Naive thymus-derived CD4-positive, alpha-beta T cell (primary cell): ENCODE measurements around the gene BAIAP3. TPM values are rescaled to one million over a fixed set of nuclear protein-coding genes. Genes with fewer than 3 reads are reported as not detected.

Experiments used
- ATAC-seq: fragments of 150-1000 bp; cut with Tn5 transposase; 2 replicates; pipeline ENCODE4 v1.10.0; 2021; ENCODE audit warnings: mild to moderate bottlenecking, moderate library complexity
- CTCF ChIA-PET: fragments of 350-600 bp; sonication (Branson Sonifier 250); formaldehyde crosslinking; loops from one replicate; lab custom pipeline; 2021; ENCODE audit warnings: antibody characterized with exemption; lab: Charles Lee
- POLR2A ChIA-PET: fragments of 350-600 bp; sonication (Branson Sonifier 250); formaldehyde crosslinking; loops from one replicate; lab custom pipeline; 2021; ENCODE audit warnings: antibody characterized with exemption, inconsistent platforms; lab: Charles Lee
- DNase-seq, 9 donors: peaks; one replicate each; pipeline versions ENCODE4 v3.0.0 to v3.0.0-alpha.2; 2020 to 2022; ENCODE audit warnings: mixed read lengths in 1 of 9
- H3K27ac ChIP-seq: one replicate; pipeline ENCODE4 v1.7.0; 2013; ENCODE audit warnings: mild to moderate bottlenecking, low read depth, low read length, moderate library complexity
- H3K27me3 ChIP-seq, 2 donors: one replicate each; pipeline ENCODE4 v1.7.0; 2013; ENCODE audit warnings: low read length in 2 of 2, mild to moderate bottlenecking in 2 of 2, moderate library complexity in 2 of 2; ENCODE audit not compliant: control insufficient read depth in 2 of 2, insufficient read depth in 2 of 2
- H3K36me3 ChIP-seq, 3 experiments: 1 replicate in 2 of 3; 2 replicates in 1 of 3; pipeline ENCODE4 v1.7.0; 2013; ENCODE audit warnings: low read length in 3 of 3, mild to moderate bottlenecking in 3 of 3, moderate library complexity in 1 of 3; ENCODE audit not compliant: insufficient read depth in 3 of 3, control insufficient read depth in 2 of 3
- H3K4me1 ChIP-seq, 2 donors: one replicate each; pipeline ENCODE4 v1.7.0; 2013; ENCODE audit warnings: low read length in 2 of 2, mild to moderate bottlenecking in 2 of 2, moderate library complexity in 1 of 2; ENCODE audit not compliant: control insufficient read depth in 2 of 2, insufficient read depth in 2 of 2
- H3K4me3 ChIP-seq: 2 replicates; pipeline ENCODE4 v1.7.0; 2013; ENCODE audit warnings: mild to moderate bottlenecking, low read length
- H3K9me3 ChIP-seq, 3 experiments: 1 replicate in 2 of 3; 2 replicates in 1 of 3; pipeline ENCODE4 v1.7.0; 2013; ENCODE audit warnings: low read length in 3 of 3; ENCODE audit not compliant: control insufficient read depth in 2 of 3
- H3K27ac Mint-ChIP-seq, 9 donors: one replicate each; pipeline ENCODE4 v1.8.0; 2020 to 2022; ENCODE audit warnings: mixed read lengths in 9 of 9, mild to moderate bottlenecking in 8 of 9, moderate library complexity in 5 of 9, inconsistent platforms in 2 of 9
- H3K27me3 Mint-ChIP-seq, 5 donors: one replicate each; pipeline ENCODE4 v1.8.0; 2021 to 2022; ENCODE audit warnings: mixed read lengths in 5 of 5, mild to moderate bottlenecking in 1 of 5
- H3K36me3 Mint-ChIP-seq, 5 donors: one replicate each; pipeline ENCODE4 v1.8.0; 2020 to 2022; ENCODE audit warnings: mixed read lengths in 5 of 5, mild to moderate bottlenecking in 3 of 5, inconsistent platforms in 1 of 5
- H3K4me1 Mint-ChIP-seq, 7 donors: one replicate each; pipeline ENCODE4 v1.8.0; 2020 to 2022; ENCODE audit warnings: mixed read lengths in 7 of 7, mild to moderate bottlenecking in 3 of 7, inconsistent platforms in 1 of 7
- H3K4me3 Mint-ChIP-seq, 10 donors: one replicate each; pipeline ENCODE4 v1.8.0; 2020 to 2022; ENCODE audit warnings: mild to moderate bottlenecking in 10 of 10, mixed read lengths in 10 of 10, moderate library complexity in 6 of 10, inconsistent platforms in 2 of 10
- H3K9me3 Mint-ChIP-seq, 11 donors: one replicate each; pipeline ENCODE4 v1.8.0; 2020 to 2022; ENCODE audit warnings: mixed read lengths in 11 of 11, mild to moderate bottlenecking in 4 of 11, inconsistent platforms in 1 of 11, moderate library complexity in 1 of 11
- intact Hi-C, 2 donors: fragments of 100-400 bp; cut with micrococcal nuclease; formaldehyde crosslinking; loops; one replicate each; pipeline ENCODE4 v1.15.1; 2023
- polyA plus RNA-seq, 2 donors: library from polyadenylated mRNA; unstranded; fragments of 300-500 nt; fragmentation: Illumina TruSeq; gene quantifications; one replicate each; pipeline ENCODE4 v1.2.3, GENCODE V29; 2021
- total RNA-seq, 6 experiments: library from RNA in 5 of 6; stranded (reverse) in 5 of 6; gene quantifications; 1 replicate in 5 of 6; 2 replicates in 1 of 6; pipeline ENCODE4 v1.2.3 and lab custom pipeline; 2021 to 2026

Gene BAIAP3
- total and polyA plus RNA-seq, 7 experiments from 2014 or later = 0.20 to 7.5 (median 1.1) TPM

DNA sequence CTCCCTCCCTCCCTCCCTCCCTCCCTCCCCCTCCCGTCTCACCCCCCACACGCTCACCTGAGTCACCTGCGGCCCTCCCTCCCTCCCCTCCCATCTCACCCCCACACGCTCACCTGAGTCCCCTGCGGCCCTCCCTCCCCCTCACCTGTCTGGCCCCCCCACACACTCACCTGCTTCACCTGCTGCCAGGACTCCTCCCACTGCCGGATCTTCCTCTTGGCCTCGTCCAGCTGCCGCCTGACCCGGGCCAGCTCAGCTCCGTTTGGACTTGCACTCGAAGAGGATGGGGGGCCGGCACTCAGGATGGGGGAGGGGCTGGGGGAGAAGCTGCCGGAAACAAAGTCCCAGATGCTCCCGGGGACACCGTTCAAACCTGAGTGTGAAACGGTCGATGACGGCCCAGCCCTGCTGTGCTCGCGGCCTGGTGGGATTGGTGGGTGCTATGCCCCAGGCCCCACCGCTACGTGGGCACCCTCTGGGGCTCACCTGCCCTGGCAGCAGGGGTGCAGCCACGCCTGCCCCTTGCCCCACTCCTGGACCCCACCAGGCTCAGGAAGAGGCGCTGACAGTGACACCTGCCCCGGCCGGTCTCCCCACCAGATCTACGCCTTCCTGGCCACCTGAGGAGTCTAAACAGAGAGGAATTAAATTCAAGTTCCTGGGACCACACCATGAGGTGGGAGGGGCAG lies 34.2 kb downstream of the BAIAP3 start:
- no peak overlapping the region for H3K4me3 Mint-ChIP-seq
- intact Hi-C loops = no loop called here

DNA sequence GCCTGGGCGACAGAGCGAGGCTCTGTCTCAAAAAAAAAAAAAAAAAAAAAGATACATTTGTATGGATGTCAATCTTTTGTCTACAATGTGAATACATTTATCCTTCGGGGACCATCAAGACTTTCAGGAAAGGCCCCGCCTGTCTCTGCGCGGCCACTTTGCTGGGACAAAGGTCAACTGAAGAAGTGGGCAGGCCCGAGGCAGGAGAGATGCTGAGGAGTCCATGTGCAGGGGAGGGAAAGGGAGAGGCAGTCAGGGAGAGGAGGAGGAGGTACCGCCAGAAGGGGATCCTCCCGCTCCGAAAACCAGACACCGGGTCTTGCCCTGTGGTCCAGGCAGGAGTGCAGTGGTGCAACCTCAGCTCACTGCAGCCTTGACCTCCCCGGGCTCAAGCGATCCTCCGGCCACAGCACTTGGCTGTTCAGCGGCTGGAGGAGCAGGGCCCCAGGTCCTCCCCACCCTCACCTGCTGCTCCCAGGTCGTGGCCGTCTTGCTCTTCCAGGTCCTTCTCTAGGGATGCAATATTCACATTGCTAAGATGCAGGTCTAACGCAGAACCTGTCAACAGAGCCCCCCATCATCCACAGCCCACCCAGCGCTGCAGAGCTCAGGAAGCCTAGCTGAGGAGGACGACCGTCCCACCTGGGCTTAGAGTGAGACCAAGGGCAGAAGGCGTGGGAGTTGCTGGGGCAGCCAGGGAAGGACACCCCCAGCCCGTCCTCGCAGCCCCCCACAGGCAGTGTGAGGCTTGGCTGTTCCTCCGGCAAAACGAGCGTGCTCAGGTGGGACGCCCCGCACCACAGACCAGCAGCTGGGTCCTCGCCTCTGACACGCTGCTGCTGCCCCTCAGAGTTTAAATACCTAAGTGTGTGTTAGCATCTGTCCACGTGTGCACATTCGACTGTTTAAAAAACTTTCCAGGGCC lies 37.9 kb downstream of the BAIAP3 start:
- intact Hi-C loops = no loop called here
- Histone ChIP-seq H3K4me3 (no peak overlapping the region), H3K9me3 (no peaks in the 10 kb centered on the region), H3K4me1 (no peaks in the 10 kb centered on the region), H3K36me3 (peaks cover 0 to 64% (median 0%) of the 10 kb centered on the region in 3 experiments), H3K27ac (no peak overlapping the region), H3K27me3 (no peaks in the 10 kb centered on the region)
- no peaks in the 10 kb centered on the region for H3K9me3 Mint-ChIP-seq
- no peaks in the 10 kb centered on the region for H3K4me1 Mint-ChIP-seq
- ChIA-PET CTCF (no interaction called here), POLR2A (interaction anchor here (0.7 kb wide), 2 partner anchors 18 to 125 kb away, joined by 3 read pairs; no protein-coding TSS in a partner anchor)
- ATAC-seq (no peak), DNase-seq (no peak)
- no peaks in the 10 kb centered on the region for H3K27me3 Mint-ChIP-seq
- H3K36me3 Mint-ChIP-seq = peaks cover 0 to 2% (median 0%) of the 10 kb centered on the region in 5 donors
- no peak overlapping the region for H3K4me3 Mint-ChIP-seq
- no peak overlapping the region for H3K27ac Mint-ChIP-seq

More for the DNA sequence above, 34.2 kb downstream of the BAIAP3 start:
- H3K27ac ChIP-seq = no peak overlapping the region
- no peaks in the 10 kb centered on the region for H3K27me3 Mint-ChIP-seq
- CTCF ChIA-PET = no interaction called here
- no peaks in the 10 kb centered on the region for H3K27me3 ChIP-seq
- no peak overlapping the region for H3K27ac Mint-ChIP-seq
- DNase-seq (no peak), ATAC-seq (no peak)
- no peak overlapping the region for H3K4me3 ChIP-seq
- H3K36me3 ChIP-seq = peaks cover 3 to 77% (median 5%) of the 10 kb centered on the region in 3 experiments
- peaks cover 0 to 6% (median 0%) of the 10 kb centered on the region in 7 donors for H3K4me1 Mint-ChIP-seq
- POLR2A ChIA-PET = no interaction called here
- H3K9me3 Mint-ChIP-seq = no peaks in the 10 kb centered on the region
- no peaks in the 10 kb centered on the region for H3K9me3 ChIP-seq
- H3K4me1 ChIP-seq = no peaks in the 10 kb centered on the region
- H3K36me3 Mint-ChIP-seq = peaks cover 2 to 7% (median 4%) of the 10 kb centered on the region in 5 donors

DNA sequence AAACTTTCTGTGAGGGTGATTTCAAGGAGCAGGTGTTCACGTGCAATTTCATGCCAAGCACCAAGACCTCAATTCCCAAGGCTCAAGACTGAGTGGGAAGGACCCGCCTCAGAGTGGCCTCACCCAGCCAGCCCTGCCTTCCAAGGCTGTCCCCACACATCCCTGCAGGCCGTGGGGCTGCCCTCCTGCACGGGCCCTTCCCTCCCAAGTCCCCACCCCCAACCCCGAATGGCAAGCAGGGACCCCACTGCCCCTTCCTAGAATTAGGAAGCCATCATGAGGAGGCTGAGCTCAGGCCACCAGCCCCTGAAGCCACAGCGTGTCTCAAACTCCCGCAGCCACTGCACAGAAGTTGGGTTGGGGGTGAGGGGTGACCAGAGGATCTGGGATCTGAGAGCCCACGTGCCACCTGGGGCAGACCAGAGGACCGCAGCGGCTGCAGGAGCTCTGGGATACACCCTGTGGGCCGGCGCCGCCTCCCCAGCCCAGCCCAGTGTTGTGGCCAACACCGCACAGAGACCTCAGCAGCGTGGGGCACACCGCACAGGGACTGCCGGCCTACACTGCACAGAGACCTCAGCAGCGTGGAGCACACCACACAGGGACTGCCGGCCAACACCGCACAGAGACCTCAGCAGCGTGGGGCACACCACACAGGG lies 39.0 kb downstream of the BAIAP3 start:
- peaks cover 0 to 59% (median 0%) of the 10 kb centered on the region in 3 experiments for H3K36me3 ChIP-seq
- intact Hi-C loops = no loop called here
- H3K27ac Mint-ChIP-seq = no peak overlapping the region
- no peaks in the 10 kb centered on the region for H3K27me3 Mint-ChIP-seq
- H3K9me3 ChIP-seq = no peaks in the 10 kb centered on the region
- DNase-seq = no peak
- H3K4me1 Mint-ChIP-seq = no peaks in the 10 kb centered on the region
- no peaks in the 10 kb centered on the region for H3K27me3 ChIP-seq
- H3K9me3 Mint-ChIP-seq = no peaks in the 10 kb centered on the region
- no peak overlapping the region for H3K4me3 ChIP-seq
- no peak overlapping the region for H3K27ac ChIP-seq
- ChIA-PET CTCF (no interaction called here), POLR2A (interaction anchor here (0.7 kb wide), 1 partner anchor 19 kb away, joined by 3 read pairs; no protein-coding TSS in a partner anchor)
- no peak overlapping the region for H3K4me3 Mint-ChIP-seq
- ATAC-seq = no peak
- peaks cover 0 to 3% (median 0%) of the 10 kb centered on the region in 5 donors for H3K36me3 Mint-ChIP-seq
- H3K4me1 ChIP-seq = no peaks in the 10 kb centered on the region

DNA sequence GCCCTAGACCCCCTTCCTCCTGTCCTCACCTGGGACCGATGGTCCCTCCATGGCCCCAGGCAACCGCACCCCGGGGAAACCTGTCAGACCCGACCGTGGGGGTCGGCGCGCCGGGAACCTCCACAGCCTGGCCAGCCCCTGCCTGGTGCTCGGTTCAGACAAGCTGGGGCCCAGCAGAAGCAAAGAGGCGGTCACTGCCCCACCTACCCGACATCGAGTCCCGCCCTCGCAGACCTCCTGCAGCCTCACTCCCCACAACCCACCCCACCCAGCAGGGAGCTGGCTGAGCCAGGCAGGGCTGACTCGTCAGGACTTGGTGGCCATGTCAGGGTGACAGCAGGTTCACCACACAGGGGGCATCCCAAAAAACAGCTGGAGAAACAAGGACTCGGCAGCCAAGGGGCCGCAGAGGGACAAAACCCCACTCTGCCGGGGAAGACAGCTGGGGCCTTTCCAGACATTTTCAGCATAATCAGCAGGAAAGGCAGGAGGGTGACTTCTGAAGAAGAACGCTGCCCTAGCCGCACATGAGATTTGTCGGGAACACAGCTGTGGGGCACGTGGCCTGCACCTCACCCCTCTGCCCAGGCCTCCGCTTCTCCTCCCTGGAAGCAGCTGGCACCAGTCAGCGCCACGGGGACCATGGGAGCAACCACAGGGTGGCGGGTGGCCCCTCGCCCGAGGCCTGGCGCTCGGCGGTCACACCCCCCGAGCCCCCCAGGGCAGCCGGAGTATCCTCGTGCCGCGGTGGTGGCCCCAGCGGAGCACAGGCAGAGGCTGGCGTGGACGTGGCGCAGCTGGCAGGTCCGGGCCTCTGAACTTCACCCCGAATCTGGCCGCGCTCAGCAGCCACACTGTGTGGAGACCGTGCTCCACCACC lies 41.2 kb downstream of the BAIAP3 start:
- CTCF ChIA-PET = no interaction called here
- ATAC-seq = no peak

DNA sequence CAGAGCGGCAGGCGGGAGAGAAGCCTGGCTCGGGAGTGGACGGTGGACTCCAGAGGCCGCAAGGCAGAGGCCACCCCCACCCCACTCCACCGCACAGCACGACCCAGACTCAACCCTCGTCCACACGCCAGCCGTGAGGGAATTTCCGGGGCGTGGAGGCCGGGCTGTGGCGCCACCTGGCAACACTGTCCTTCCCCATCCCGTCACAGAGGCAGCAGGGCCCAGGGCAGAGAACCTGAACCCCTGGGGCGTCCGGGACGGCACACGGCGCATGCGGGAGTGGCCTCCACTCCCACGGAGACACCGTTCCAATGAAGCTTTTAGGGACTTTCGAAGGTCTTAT lies 41.8 kb downstream of the BAIAP3 start:
- Mint-ChIP-seq H3K27me3 (no peaks in the 10 kb centered on the region), H3K4me1 (peaks cover 5 to 17% (median 14%) of the 10 kb centered on the region in 7 donors), H3K4me3 (no peak overlapping the region), H3K27ac (no peak overlapping the region), H3K36me3 (peaks cover 0 to 3% (median 0%) of the 10 kb centered on the region in 5 donors), H3K9me3 (no peaks in the 10 kb centered on the region)
- no peaks in the 10 kb centered on the region for H3K4me1 ChIP-seq
- H3K36me3 ChIP-seq = peaks cover 0 to 57% (median 0%) of the 10 kb centered on the region in 3 experiments
- intact Hi-C loops = no loop called here
- H3K27me3 ChIP-seq = no peaks in the 10 kb centered on the region
- no peaks in the 10 kb centered on the region for H3K9me3 ChIP-seq
- no peak for DNase-seq
- H3K27ac ChIP-seq = no peak overlapping the region
- ChIA-PET POLR2A (interaction anchor here (0.9 kb wide), 1 partner anchor 12 kb away, joined by 3 read pairs; no protein-coding TSS in a partner anchor), CTCF (no interaction called here)
- ATAC-seq = no peak
- H3K4me3 ChIP-seq = no peak overlapping the region

More for the DNA sequence above, 41.2 kb downstream of the BAIAP3 start:
- Histone ChIP-seq H3K27ac (no peak overlapping the region), H3K9me3 (no peaks in the 10 kb centered on the region), H3K36me3 (peaks cover 0 to 63% (median 0%) of the 10 kb centered on the region in 3 experiments), H3K4me3 (no peak overlapping the region), H3K27me3 (no peaks in the 10 kb centered on the region), H3K4me1 (no peaks in the 10 kb centered on the region)
- Mint-ChIP-seq H3K4me3 (no peak overlapping the region), H3K4me1 (peaks cover 0 to 12% (median 9%) of the 10 kb centered on the region in 7 donors), H3K36me3 (peaks cover 0 to 3% (median 0%) of the 10 kb centered on the region in 5 donors), H3K27ac (no peak overlapping the region), H3K9me3 (no peaks in the 10 kb centered on the region), H3K27me3 (no peaks in the 10 kb centered on the region)
- no peak for DNase-seq
- intact Hi-C loops = no loop called here
- POLR2A ChIA-PET = interaction anchor here (0.9 kb wide), 1 partner anchor 11 kb away, joined by 3 read pairs; no protein-coding TSS in a partner anchor
